ENCODE data around the gene GJA9. TPM values are rescaled to one million over a fixed set of nuclear protein-coding genes. Genes with fewer than 3 reads are reported as not detected.

GJA9 gene
- total and polyA plus RNA-seq, 2 of the 4 experiments (the other 2 are of a cell fraction): not detected

- BruUV-seq (replicated peaks): no TSS peak
- peak within 1 kb of the TSS; percentile 64 for H3K56ac ChIP-seq (ENCODE audit: extremely low read depth, insufficient read depth, low read length)
- no peaks in the 10 kb centered on the region for H3K36me3 ChIP-seq (ENCODE audit: control insufficient read depth, insufficient read depth, low read length)
- H3K14ac ChIP-seq (replicated peaks; ENCODE audit: low read depth, low read length): peak within 1 kb of the TSS; percentile 84
- ChIA-PET CTCF (interaction anchor here (1.5 kb wide), 1 partner anchor 219 kb away, joined by 3 read pairs; no protein-coding TSS in a partner anchor), POLR2A (ENCODE audit: unreplicated experiment) (no interaction called here)
- no peak within 1 kb of the TSS for H2BK20ac ChIP-seq (ENCODE audit: low read depth, low read length)
- peak within 1 kb of the TSS; percentile 83 for H3K4me2 ChIP-seq (ENCODE audit: low read depth, low read length)
- peak; percentile 93 for TF ChIP-seq MXI1 (IDR thresholded peaks at IDR 0.05; ENCODE audit: borderline replicate concordance, low read depth, low read length)
- TF ChIP-seq MAFK (IDR thresholded peaks at IDR 0.05; ENCODE audit: low read depth, low read length): no peak
- TF ChIP-seq MAZ (IDR thresholded peaks at IDR 0.05; ENCODE audit: borderline replicate concordance, low read depth, low read length): peak; percentile 73; the same call in 1 of the 2 replicates
- peak; percentile 94 for DNase-seq
- peak within 1 kb of the TSS; percentile 80 for H4K5ac ChIP-seq (ENCODE audit: low read depth, low read length)
- peak within 1 kb of the TSS; percentile 54 to 91 for H4K8ac ChIP-seq (ENCODE audit: low read depth in 2 of 2, low read length in 2 of 2)
- peak; percentile 99 for ATAC-seq (ENCODE audit: low read depth)
- H2AK5ac ChIP-seq (ENCODE audit: low read depth, low read length): no peak within 1 kb of the TSS; the same call in 1 of the 2 replicates
- H3K9me1 ChIP-seq (ENCODE audit: insufficient read depth, low read length): 0 out of 2 replicates have a peak, but pooled peaks cover 8% of the 10 kb centered on the region
- H2BK15ac ChIP-seq (ENCODE audit: low read depth, low read length): no peak within 1 kb of the TSS
- H2AFZ ChIP-seq (replicated peaks; ENCODE audit: low read length, poor library complexity): peak within 1 kb of the TSS; percentile 93
- H3K79me1 ChIP-seq (ENCODE audit: low read depth in 1 of 2, low read length in 2 of 2): peaks cover 18 to 36% of the 10 kb centered on the region in 2 experiments; a peak in 3 of 4 replicates
- peak within 1 kb of the TSS; percentile 44 for H2BK5ac ChIP-seq (ENCODE audit: low read depth, low read length, poor library complexity, severe bottlenecking)
- H4K20me1 ChIP-seq (ENCODE audit: insufficient read depth, low read length): no peaks in the 10 kb centered on the region; the same call in 1 of the 2 replicates
- no peak within 1 kb of the TSS for H3K18ac ChIP-seq (ENCODE audit: low read depth, low read length)
- no peaks in the 10 kb centered on the region for H3K9me3 ChIP-seq (ENCODE audit: control insufficient read depth, insufficient read depth, low read length)
- H3K4me3 ChIP-seq (ENCODE audit: insufficient read depth, low read depth, low read length): peak within 1 kb of the TSS; percentile 87
- no peak within 1 kb of the TSS for H2BK120ac ChIP-seq (ENCODE audit: low read depth, low read length)
- dilution Hi-C loops (cut with HindIII; ENCODE audit: low sequenced_read_pairs, unreplicated experiment): no loop called here
- H3K27me3 ChIP-seq (ENCODE audit: control insufficient read depth, insufficient read depth, low read length): no peaks in the 10 kb centered on the region
- peak within 1 kb of the TSS; percentile 92 for H2AK9ac ChIP-seq (replicated peaks; ENCODE audit: low read depth, low read length, poor library complexity)
- H3K4ac ChIP-seq (ENCODE audit: low read depth, low read length): peak within 1 kb of the TSS; percentile 71
- in situ Hi-C loops (cut with MboI; ENCODE audit: low sequenced_read_pairs): loop anchor here (25.0 kb wide), 1 partner anchor 664 kb away; no protein-coding TSS in a partner anchor
- H3K27ac ChIP-seq (ENCODE audit: insufficient read depth, low read length): peak within 1 kb of the TSS; percentile 59
- intact Hi-C loops (cut with micrococcal nuclease): loop anchor here (1.0 to 2.0 kb wide), 3 partner anchors 120 to 220 kb away; partner anchors contain the start of gene NDUFS5
- WGBS, 2 experiments (ENCODE audit: extremely low coverage in 2 of 2, insufficient read length in 1 of 2): 1% methylated on average over 33 of the region's 69 CpGs; no CpG with 5 or more reads in 1 of the 2 experiments
- H3K9ac ChIP-seq (ENCODE audit: low read depth, low read length): peak within 1 kb of the TSS; percentile 89
- H4K91ac ChIP-seq (ENCODE audit: insufficient read depth, low read depth, low read length): 0 out of 2 replicates have a peak within 1 kb of the TSS, but pooled peaks have one; percentile 26
- peak within 1 kb of the TSS; percentile 42 for H3K23ac ChIP-seq (ENCODE audit: low read depth, low read length)
- H3K4me1 ChIP-seq (ENCODE audit: control insufficient read depth, insufficient read depth, low read length): no peaks in the 10 kb centered on the region; the same call in 1 of the 2 replicates
Measured at GRCh38 chr1:38873027-38873969, 8.1 kb downstream of the GJA9 start, which contains the start of gene MYCBP. TSS of gene MYCBP (minus strand) at chr1:38873348. CDS start at chr1:38873305, 43 bp downstream.
